GM12892 (cell line): Measurements from ENCODE around the gene SAXO2.

Experiments used
- POLR2A ChIP-seq: IDR thresholded peaks from 2 replicates; pipeline ENCODE4 v1.6.1; 2011; ENCODE audit warnings: low read depth, low read length, control low read depth
- POLR2AphosphoS5 ChIP-seq: IDR thresholded peaks from 2 replicates; pipeline ENCODE4 v1.6.1; 2011; ENCODE audit warnings: low read depth, low read length, control low read depth
- TAF1 ChIP-seq: IDR thresholded peaks from 2 replicates; pipeline ENCODE4 v1.6.1; 2011; ENCODE audit warnings: low read depth, mild to moderate bottlenecking, control low read depth, low read length, borderline replicate concordance

GRCh38 chr15:82300883-82301282 is 38.3 kb downstream of the SAXO2 start:
- TF ChIP-seq POLR2A (no peak), POLR2AphosphoS5 (no peak), TAF1 (no peak)
